GM23338 (cell line): ENCODE data around the gene CYP26B1. TPM values are rescaled to one million over a fixed set of nuclear protein-coding genes. Genes with fewer than 3 reads are reported as not detected.

Experiments used
- ATAC-seq: fragments of 200-7000 bp; cut with Tn5 transposase; 3 replicates; pipeline ENCODE4 v1.9.1; 2020
- DNase-seq: peaks from one replicate; pipeline ENCODE4 v3.0.0-alpha.2; 2015; ENCODE audit warnings: low spot score
- H2AFZ ChIP-seq: fragments of 200-600 bp; sonication (generic); 2 replicates; pipeline ENCODE4 v1.8.0; 2016; ENCODE audit warnings: antibody characterized with exemption, mild to moderate bottlenecking, moderate library complexity
- H3F3A ChIP-seq: fragments of 200-600 bp; sonication (generic); replicated peaks from 2 replicates; pipeline ENCODE4 v1.8.0; 2017; ENCODE audit warnings: antibody characterized with exemption, mixed run types, low read depth
- H3K27ac ChIP-seq: fragments of 200-600 bp; sonication (generic); 2 replicates; pipeline ENCODE4 v1.6.1; 2016; ENCODE audit warnings: low read depth
- H3K27me3 ChIP-seq: fragments of 200-600 bp; sonication (generic); 2 replicates; pipeline ENCODE4 v1.8.0; 2016; ENCODE audit warnings: mild to moderate bottlenecking, mixed run types, moderate library complexity; ENCODE audit not compliant: insufficient read depth
- H3K36me3 ChIP-seq: fragments of 200-600 bp; sonication (generic); 2 replicates; pipeline ENCODE4 v1.8.0; 2016; ENCODE audit warnings: mild to moderate bottlenecking; ENCODE audit not compliant: insufficient read depth
- H3K4me1 ChIP-seq: fragments of 200-600 bp; sonication (generic); 2 replicates; pipeline ENCODE4 v1.8.0; 2016; ENCODE audit warnings: mild to moderate bottlenecking, moderate library complexity; ENCODE audit not compliant: insufficient read depth
- H3K4me2 ChIP-seq: fragments of 200-600 bp; sonication (generic); 2 replicates; pipeline ENCODE4 v1.7.1; 2017; ENCODE audit warnings: mixed run types
- H3K4me3 ChIP-seq: fragments of 200-600 bp; sonication (generic); 2 replicates; pipeline ENCODE4 v1.6.1; 2016; ENCODE audit warnings: mixed run types
- H3K79me2 ChIP-seq: fragments of 200-600 bp; sonication (generic); replicated peaks from 2 replicates; pipeline ENCODE4 v1.8.0; 2017; ENCODE audit warnings: mild to moderate bottlenecking; ENCODE audit not compliant: insufficient read depth
- H3K9me2 ChIP-seq: fragments of 200-600 bp; sonication (generic); 2 replicates; pipeline ENCODE4 v1.8.0; 2017; ENCODE audit not compliant: insufficient read depth
- H4K20me1 ChIP-seq: fragments of 200-600 bp; sonication (generic); replicated peaks from 2 replicates; pipeline ENCODE4 v1.8.0; 2017; ENCODE audit warnings: mild to moderate bottlenecking; ENCODE audit not compliant: insufficient read depth
- H3K27ac Mint-ChIP-seq: 2 replicates; pipeline ENCODE4 v1.8.0; 2020; ENCODE audit warnings: inconsistent platforms, mild to moderate bottlenecking, moderate library complexity, mixed read lengths
- H3K27me3 Mint-ChIP-seq: 3 replicates; pipeline ENCODE4 v1.8.0; 2022; ENCODE audit warnings: low read depth, mild to moderate bottlenecking, moderate library complexity, mixed read lengths, inconsistent platforms; ENCODE audit not compliant: insufficient read depth, poor library complexity
- H3K36me3 Mint-ChIP-seq: 3 replicates; pipeline ENCODE4 v1.8.0; 2021; ENCODE audit warnings: low read depth, mild to moderate bottlenecking, inconsistent platforms, moderate library complexity, mixed read lengths
- H3K4me1 Mint-ChIP-seq: 3 replicates; pipeline ENCODE4 v1.8.0; 2020; ENCODE audit warnings: mild to moderate bottlenecking, inconsistent platforms, mixed read lengths
- H3K4me3 Mint-ChIP-seq: 3 replicates; pipeline ENCODE4 v1.8.0; 2021; ENCODE audit warnings: moderate library complexity, mild to moderate bottlenecking, inconsistent platforms, mixed read lengths
- H3K9me3 Mint-ChIP-seq: 3 replicates; pipeline ENCODE4 v1.8.0; 2020; ENCODE audit warnings: moderate library complexity, mild to moderate bottlenecking, inconsistent platforms, mixed read lengths
- CREB1 ChIP-seq: fragments of 250-450 bp; sonication (Bioruptor Pico); IDR thresholded peaks from 2 replicates; pipeline ENCODE4 v1.5.0; 2020; ENCODE audit warnings: low read depth, mild to moderate bottlenecking, moderate library complexity
- ETS1 ChIP-seq: IDR thresholded peaks from 2 replicates; pipeline ENCODE4 v1.6.1; 2016; ENCODE audit warnings: antibody characterized with exemption
- EZH2 ChIP-seq: fragments of 200-600 bp; sonication (generic); IDR thresholded peaks from one replicate; pipeline ENCODE4 v1.8.0; 2017; ENCODE audit warnings: antibody characterized with exemption, mild to moderate bottlenecking, low read depth; ENCODE audit not compliant: unreplicated experiment
- EZH2phosphoT487 ChIP-seq: fragments of 200-600 bp; sonication (generic); IDR thresholded peaks from one replicate; pipeline ENCODE4 v1.8.1; 2018; ENCODE audit warnings: antibody characterized with exemption; ENCODE audit not compliant: unreplicated experiment
- JUNB ChIP-seq: IDR thresholded peaks from one replicate; pipeline ENCODE4 v1.6.1; 2016; ENCODE audit warnings: antibody characterized with exemption; ENCODE audit not compliant: unreplicated experiment
- STAT1 ChIP-seq: IDR thresholded peaks from one replicate; pipeline ENCODE4 v1.6.1; 2016; ENCODE audit warnings: antibody characterized with exemption; ENCODE audit not compliant: unreplicated experiment
- ZNF331 ChIP-seq: fragments of 250-450 bp; sonication (Bioruptor Pico); IDR thresholded peaks from 2 replicates; pipeline ENCODE4 v1.5.0; 2020; ENCODE audit warnings: low read depth, mild to moderate bottlenecking, moderate library complexity
- ZNF462 ChIP-seq: fragments of 250-450 bp; sonication (Bioruptor Pico); IDR thresholded peaks from 2 replicates; pipeline ENCODE4 v1.5.0; 2020; ENCODE audit warnings: mild to moderate bottlenecking, moderate library complexity
- polyA plus RNA-seq: library from polyadenylated mRNA; unstranded; fragments of >200 nt; fragmentation: Nextera tagmentation; extraction: Ambion mirVana; gene quantifications from 2 replicates; pipeline ENCODE4 v1.2.1, GENCODE V29; 2016
- total RNA-seq: library from RNA; depleted of rRNA; stranded (reverse); fragments of >200 nt; shearing (Covaris generic); gene quantifications from 2 replicates; pipeline ENCODE4 v1.2.3, GENCODE V29; 2014
- TF ChIP-seq, protein P1 (sequence below), 2 experiments: fragments of 200-600 bp in 1 of 2; sonication (generic) in 1 of 2; conservative IDR thresholded peaks; 2 replicates each; pipeline versions ENCODE4 v1.5.1 to v1.6.1; 2016 to 2017; ENCODE audit warnings: antibody characterized with exemption in 2 of 2, low read depth in 2 of 2, mild to moderate bottlenecking in 2 of 2, moderate library complexity in 1 of 2

Gene CYP26B1
- total and polyA plus RNA-seq, 2 experiments from 2014 or later: 0.05 to 0.31 TPM

DNA sequence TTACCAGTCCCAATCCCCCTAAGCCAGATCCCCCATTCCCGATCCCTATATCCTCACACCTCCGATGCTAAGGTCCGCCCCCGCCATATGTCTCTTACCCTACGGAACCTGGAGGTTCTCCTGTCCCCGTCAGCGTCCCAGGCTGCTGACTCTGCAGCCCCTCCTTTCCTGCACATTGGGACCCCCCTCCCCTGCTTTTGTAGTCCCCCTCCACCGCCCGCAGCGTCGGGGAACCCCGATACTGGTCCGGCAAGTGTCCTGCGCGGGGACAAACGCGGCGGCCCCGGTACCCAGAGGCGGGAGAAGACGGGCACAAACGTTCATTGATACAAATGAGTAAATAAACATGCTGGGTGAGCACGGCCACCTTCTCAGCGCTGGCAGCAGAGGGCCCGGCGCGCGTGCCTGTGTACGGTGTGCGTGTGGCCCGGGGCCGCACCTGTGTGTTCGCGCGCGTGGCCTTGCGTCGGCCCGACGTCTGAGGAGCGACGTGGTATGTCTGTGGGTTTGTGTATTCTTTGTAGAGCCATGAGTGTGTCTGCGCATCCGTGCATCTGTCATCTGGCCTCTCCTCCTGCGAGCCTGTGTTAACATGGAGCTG, 2.0 kb upstream of the CYP26B1 start:
- TF ChIP-seq, protein P1, sequence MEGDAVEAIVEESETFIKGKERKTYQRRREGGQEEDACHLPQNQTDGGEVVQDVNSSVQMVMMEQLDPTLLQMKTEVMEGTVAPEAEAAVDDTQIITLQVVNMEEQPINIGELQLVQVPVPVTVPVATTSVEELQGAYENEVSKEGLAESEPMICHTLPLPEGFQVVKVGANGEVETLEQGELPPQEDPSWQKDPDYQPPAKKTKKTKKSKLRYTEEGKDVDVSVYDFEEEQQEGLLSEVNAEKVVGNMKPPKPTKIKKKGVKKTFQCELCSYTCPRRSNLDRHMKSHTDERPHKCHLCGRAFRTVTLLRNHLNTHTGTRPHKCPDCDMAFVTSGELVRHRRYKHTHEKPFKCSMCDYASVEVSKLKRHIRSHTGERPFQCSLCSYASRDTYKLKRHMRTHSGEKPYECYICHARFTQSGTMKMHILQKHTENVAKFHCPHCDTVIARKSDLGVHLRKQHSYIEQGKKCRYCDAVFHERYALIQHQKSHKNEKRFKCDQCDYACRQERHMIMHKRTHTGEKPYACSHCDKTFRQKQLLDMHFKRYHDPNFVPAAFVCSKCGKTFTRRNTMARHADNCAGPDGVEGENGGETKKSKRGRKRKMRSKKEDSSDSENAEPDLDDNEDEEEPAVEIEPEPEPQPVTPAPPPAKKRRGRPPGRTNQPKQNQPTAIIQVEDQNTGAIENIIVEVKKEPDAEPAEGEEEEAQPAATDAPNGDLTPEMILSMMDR (conservative IDR thresholded peaks at IDR 0.05; ENCODE audit: low read depth in 2 of 2): no peak
- peak; percentile 65 for TF ChIP-seq EZH2
- TF ChIP-seq EZH2phosphoT487: peak; percentile 35
- H3K4me2 ChIP-seq: peak overlapping the region; percentile 87
- Mint-ChIP-seq H3K9me3 (peaks cover 3% of the 10 kb centered on the region; the same call in 2 of the 3 replicates), H3K36me3 (no peaks in the 10 kb centered on the region; the same call in 2 of the 3 replicates), H3K4me3 (peak overlapping the region; percentile 70), H3K27me3 (peaks cover 77% of the 10 kb centered on the region), H3K27ac (no peak overlapping the region), H3K4me1 (peaks cover 32% of the 10 kb centered on the region)
- DNase-seq: peak; percentile 39
- H3K79me2 ChIP-seq: no peaks in the 10 kb centered on the region
- H3K36me3 ChIP-seq: no peaks in the 10 kb centered on the region
- H3K4me3 ChIP-seq: peak overlapping the region; percentile 58
- H2AFZ ChIP-seq: peak overlapping the region; percentile 84
- ATAC-seq: peak; percentile 1; the same call in 2 of the 3 replicates
- H4K20me1 ChIP-seq: no peaks in the 10 kb centered on the region
- H3K9me2 ChIP-seq: no peaks in the 10 kb centered on the region
- 0 out of 2 replicates have a peak, but pooled peaks cover 3% of the 10 kb centered on the region for H3F3A ChIP-seq
- H3K27me3 ChIP-seq: peaks cover 80% of the 10 kb centered on the region
- H3K4me1 ChIP-seq: peaks cover 16% of the 10 kb centered on the region
- H3K27ac ChIP-seq: no peak overlapping the region

- peaks cover 16% of the 10 kb centered on the region for H3K4me1 ChIP-seq
- H3K27me3 Mint-ChIP-seq: peaks cover 81% of the 10 kb centered on the region
- no peaks in the 10 kb centered on the region for H4K20me1 ChIP-seq
- H3K9me2 ChIP-seq: no peaks in the 10 kb centered on the region
- no peak overlapping the region for H3K27ac Mint-ChIP-seq
- peak overlapping the region; percentile 84 for H2AFZ ChIP-seq
- no peak overlapping the region for H3K27ac ChIP-seq
- H3F3A ChIP-seq: 0 out of 2 replicates have a peak, but pooled peaks cover 3% of the 10 kb centered on the region
- H3K9me3 Mint-ChIP-seq: peaks cover 3% of the 10 kb centered on the region; the same call in 2 of the 3 replicates
- H3K27me3 ChIP-seq: peaks cover 86% of the 10 kb centered on the region
- H3K36me3 Mint-ChIP-seq: no peaks in the 10 kb centered on the region; the same call in 2 of the 3 replicates
- peaks cover 33% of the 10 kb centered on the region for H3K4me1 Mint-ChIP-seq
- peak overlapping the region; percentile 82 for H3K4me3 Mint-ChIP-seq
- H3K4me3 ChIP-seq: peak overlapping the region; percentile 58
- H3K79me2 ChIP-seq: no peaks in the 10 kb centered on the region
- peak overlapping the region; percentile 87 for H3K4me2 ChIP-seq
- H3K36me3 ChIP-seq: no peaks in the 10 kb centered on the region
- ATAC-seq (peak; percentile 3), DNase-seq (peak; percentile 65)
- TF ChIP-seq STAT1: no peak
- no peak for TF ChIP-seq EZH2phosphoT487
- no peak for TF ChIP-seq ZNF462 (CRISPR knock-in tag)
- no peak for TF ChIP-seq ZNF331 (CRISPR knock-in tag)
- TF ChIP-seq ETS1: no peak
- no peak for TF ChIP-seq JUNB
- TF ChIP-seq CREB1 (CRISPR knock-in tag): no peak
- TF ChIP-seq EZH2: peak; percentile 89
Observed at GRCh38 chr2:72148837-72149555, 1.3 kb upstream of the CYP26B1 start.
